NT2/D1 (cell line): ENCODE data around the gene PRSS27.

Source experiments
- SUZ12 ChIP-seq: IDR thresholded peaks from 2 replicates; pipeline ENCODE4 v1.6.1; 2011; ENCODE audit not compliant: insufficient read length, insufficient read depth; ENCODE audit errors: extremely low read depth
- ZNF274 ChIP-seq: IDR thresholded peaks from 2 replicates; pipeline ENCODE4 v1.6.1; 2011; ENCODE audit warnings: mild to moderate bottlenecking, low read depth, low read length

- TF ChIP-seq ZNF274 (no peak), SUZ12 (no peak)
These were observed 16.9 kb downstream of the PRSS27 start for GRCh38 chr16:2702871-2703745.
